Liver (tissue), 9 donors: ENCODE results near the gene TASOR2. TPM values are rescaled to one million over a fixed set of nuclear protein-coding genes. Genes with fewer than 3 reads are reported as not detected.

Experiments
- DNase-seq: peaks from one replicate; pipeline ENCODE4 v3.0.0-alpha.2; 2017; ENCODE audit warnings: low spot score
- H3K27ac ChIP-seq, 2 donors: one replicate each; pipeline ENCODE4 v1.7.0; 2013; ENCODE audit warnings: inconsistent platforms in 2 of 2, low read length in 2 of 2, control low read depth in 1 of 2, low read depth in 1 of 2, mild to moderate bottlenecking in 1 of 2
- H3K27me3 ChIP-seq, 4 donors: one replicate each; pipeline versions ENCODE4 v1.6.1 to v1.7.0; 2013; ENCODE audit warnings: low read length in 3 of 4, inconsistent platforms in 1 of 4, mild to moderate bottlenecking in 1 of 4, moderate library complexity in 1 of 4; ENCODE audit not compliant: control insufficient read depth in 4 of 4, insufficient read depth in 4 of 4
- H3K36me3 ChIP-seq, 4 donors: one replicate each; pipeline versions ENCODE4 v1.6.1 to v1.7.0; 2013; ENCODE audit warnings: low read length in 3 of 4, mild to moderate bottlenecking in 3 of 4, low read depth in 1 of 4, moderate library complexity in 1 of 4; ENCODE audit not compliant: control insufficient read depth in 4 of 4, insufficient read depth in 3 of 4
- H3K4me1 ChIP-seq, 4 donors: one replicate each; pipeline versions ENCODE4 v1.6.1 to v1.7.0; 2013; ENCODE audit warnings: low read length in 3 of 4, mild to moderate bottlenecking in 3 of 4, moderate library complexity in 1 of 4; ENCODE audit not compliant: control insufficient read depth in 4 of 4, insufficient read depth in 4 of 4
- H3K4me3 ChIP-seq, 3 donors: one replicate each; pipeline versions ENCODE4 v1.6.1 to v1.7.0; 2013; ENCODE audit warnings: low read length in 3 of 3, control low read depth in 1 of 3, low read depth in 1 of 3, mild to moderate bottlenecking in 1 of 3
- H3K9ac ChIP-seq, 2 donors: one replicate each; pipeline ENCODE4 v1.7.0; 2013; ENCODE audit warnings: low read length in 2 of 2, mild to moderate bottlenecking in 2 of 2, moderate library complexity in 2 of 2, control low read depth in 1 of 2, low read depth in 1 of 2
- H3K9me3 ChIP-seq, 4 donors: one replicate each; pipeline versions ENCODE4 v1.6.1 to v1.7.0; 2013; ENCODE audit warnings: low read length in 3 of 4; ENCODE audit not compliant: control insufficient read depth in 4 of 4
- FOXA1 ChIP-seq: IDR thresholded peaks from 2 replicates; pipeline ENCODE4 v1.6.1; 2016; ENCODE audit warnings: antibody characterized with exemption
- FOXA2 ChIP-seq: IDR thresholded peaks from 2 replicates; pipeline ENCODE4 v1.6.1; 2016; ENCODE audit warnings: antibody characterized with exemption
- GABPA ChIP-seq, 2 donors: IDR thresholded peaks in 1 of 2; conservative IDR thresholded peaks in 1 of 2; 2 replicates each; pipeline ENCODE4 v1.6.1; 2016; ENCODE audit warnings: antibody characterized with exemption in 2 of 2, mild to moderate bottlenecking in 1 of 2, moderate library complexity in 1 of 2
- HNF4A ChIP-seq, 2 donors: conservative IDR thresholded peaks; 2 replicates each; pipeline ENCODE4 v1.6.1; 2016; ENCODE audit warnings: antibody characterized with exemption in 2 of 2, mild to moderate bottlenecking in 2 of 2
- HNF4G ChIP-seq: IDR thresholded peaks from 2 replicates; pipeline ENCODE4 v1.6.1; 2016; ENCODE audit warnings: antibody characterized with exemption
- JUND ChIP-seq, 2 donors: IDR thresholded peaks; 2 replicates each; pipeline ENCODE4 v1.6.1; 2016; ENCODE audit warnings: antibody characterized with exemption in 2 of 2
- RAD21 ChIP-seq, 2 donors: IDR thresholded peaks; 2 replicates each; pipeline ENCODE4 v1.6.1; 2016; ENCODE audit warnings: antibody characterized with exemption in 2 of 2, mild to moderate bottlenecking in 2 of 2
- RXRA ChIP-seq, 2 donors: IDR thresholded peaks; 2 replicates each; pipeline ENCODE4 v1.6.1; 2017 to 2018; ENCODE audit warnings: antibody characterized with exemption in 2 of 2, mild to moderate bottlenecking in 1 of 2
- SP1 ChIP-seq: IDR thresholded peaks from 2 replicates; pipeline ENCODE4 v1.6.1; 2018; ENCODE audit warnings: antibody characterized with exemption, mild to moderate bottlenecking
- YY1 ChIP-seq: IDR thresholded peaks from 2 replicates; pipeline ENCODE4 v1.6.1; 2016; ENCODE audit warnings: antibody characterized with exemption, mild to moderate bottlenecking
- WGBS: extraction: QIAGEN DNeasy Blood & Tissue Kit; methylation state at CpG from one replicate; pipeline ENCODE4 v1.1.7; 2013; 5-methylcytosine and 5-hydroxymethylcytosine counted together
- polyA plus RNA-seq, 2 donors: library from polyadenylated mRNA; stranded (reverse) in 1 of 2; unstranded in 1 of 2; fragments of 200-250 nt in 1 of 2; fragments of >200 nt in 1 of 2; fragmentation: Nextera tagmentation in 1 of 2; extraction: Ambion mirVana in 1 of 2; gene quantifications; one replicate each; pipeline versions ENCODE4 v1.2.1 to v1.2.3, GENCODE V29; 2013 to 2015
- total RNA-seq, 2 donors: library from RNA; depleted of rRNA; stranded (reverse); fragments of >200 nt; gene quantifications; one replicate each; pipeline ENCODE4 v1.2.3, GENCODE V29; 2014
- TF ChIP-seq, protein P1 (sequence below): IDR thresholded peaks from 2 replicates; pipeline ENCODE4 v1.6.1; 2016; ENCODE audit warnings: antibody characterized with exemption, mild to moderate bottlenecking
- TF ChIP-seq, protein P2 (sequence below): IDR thresholded peaks from 2 replicates; pipeline ENCODE4 v1.6.1; 2016; ENCODE audit warnings: antibody characterized with exemption
- TF ChIP-seq, protein P3 (sequence below): fragments of 150-350 bp; IDR thresholded peaks from 2 replicates; pipeline ENCODE4 v1.5.1; 2017; ENCODE audit warnings: improper control_type of control experiment, low read depth, low read length; ENCODE audit not compliant: missing input control
- TF ChIP-seq, protein P4 (sequence below): IDR thresholded peaks from 2 replicates; pipeline ENCODE4 v1.6.1; 2016; ENCODE audit warnings: antibody characterized with exemption
- donor health status: healthy.
- donor health status: healthy.
- donor health status: healthy.
- donor health status: healthy.
- donor health status: healthy.

Gene TASOR2
- total and polyA plus RNA-seq, 4 donors = 7.6 to 40.3 (median 14.2) TPM

DNA sequence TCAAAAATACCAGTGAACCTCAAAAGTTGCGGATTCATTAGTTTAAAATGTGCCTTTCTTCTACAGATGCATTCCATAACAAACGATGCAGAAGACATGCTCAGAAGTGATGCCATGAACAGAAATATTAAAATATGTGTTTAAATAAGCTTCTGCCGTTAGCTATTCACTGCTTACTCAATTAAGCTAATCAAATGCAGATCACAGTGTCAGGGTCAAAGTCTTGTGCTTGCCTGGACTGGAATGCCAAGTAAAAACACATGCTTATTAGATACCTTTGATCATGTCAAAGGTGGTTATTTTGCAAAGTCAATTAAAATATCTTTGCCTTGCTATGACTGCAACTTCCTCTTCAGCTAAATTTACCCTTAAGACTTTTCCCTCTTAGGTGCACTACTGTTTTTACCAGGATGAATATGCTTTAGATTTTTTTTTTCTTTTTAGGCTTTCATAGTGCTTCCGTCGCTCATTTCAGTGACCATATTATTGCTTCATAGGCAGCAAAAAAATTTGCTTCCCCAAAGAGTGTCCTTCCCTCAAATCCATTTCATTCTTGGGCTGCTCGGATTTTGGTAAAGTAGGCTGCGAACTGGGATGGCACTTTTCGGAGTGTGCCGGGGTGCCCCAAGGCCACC lies 19.1 kb upstream of the TASOR2 start:
- DNase-seq = no peak
- Histone ChIP-seq H3K36me3 (no peaks in the 10 kb centered on the region), H3K27me3 (no peaks in the 10 kb centered on the region), H3K9me3 (no peaks in the 10 kb centered on the region), H3K9ac (peak overlapping the region in 1 of 2 donors; percentile 32), H3K27ac (peak overlapping the region; percentile 58 to 83), H3K4me1 (peaks cover 7 to 40% (median 27%) of the 10 kb centered on the region in 4 donors), H3K4me3 (peak overlapping the region; percentile 83 to 93 (median 87))
- peak; percentile 60 for TF ChIP-seq HNF4G
- TF ChIP-seq, protein P1, sequence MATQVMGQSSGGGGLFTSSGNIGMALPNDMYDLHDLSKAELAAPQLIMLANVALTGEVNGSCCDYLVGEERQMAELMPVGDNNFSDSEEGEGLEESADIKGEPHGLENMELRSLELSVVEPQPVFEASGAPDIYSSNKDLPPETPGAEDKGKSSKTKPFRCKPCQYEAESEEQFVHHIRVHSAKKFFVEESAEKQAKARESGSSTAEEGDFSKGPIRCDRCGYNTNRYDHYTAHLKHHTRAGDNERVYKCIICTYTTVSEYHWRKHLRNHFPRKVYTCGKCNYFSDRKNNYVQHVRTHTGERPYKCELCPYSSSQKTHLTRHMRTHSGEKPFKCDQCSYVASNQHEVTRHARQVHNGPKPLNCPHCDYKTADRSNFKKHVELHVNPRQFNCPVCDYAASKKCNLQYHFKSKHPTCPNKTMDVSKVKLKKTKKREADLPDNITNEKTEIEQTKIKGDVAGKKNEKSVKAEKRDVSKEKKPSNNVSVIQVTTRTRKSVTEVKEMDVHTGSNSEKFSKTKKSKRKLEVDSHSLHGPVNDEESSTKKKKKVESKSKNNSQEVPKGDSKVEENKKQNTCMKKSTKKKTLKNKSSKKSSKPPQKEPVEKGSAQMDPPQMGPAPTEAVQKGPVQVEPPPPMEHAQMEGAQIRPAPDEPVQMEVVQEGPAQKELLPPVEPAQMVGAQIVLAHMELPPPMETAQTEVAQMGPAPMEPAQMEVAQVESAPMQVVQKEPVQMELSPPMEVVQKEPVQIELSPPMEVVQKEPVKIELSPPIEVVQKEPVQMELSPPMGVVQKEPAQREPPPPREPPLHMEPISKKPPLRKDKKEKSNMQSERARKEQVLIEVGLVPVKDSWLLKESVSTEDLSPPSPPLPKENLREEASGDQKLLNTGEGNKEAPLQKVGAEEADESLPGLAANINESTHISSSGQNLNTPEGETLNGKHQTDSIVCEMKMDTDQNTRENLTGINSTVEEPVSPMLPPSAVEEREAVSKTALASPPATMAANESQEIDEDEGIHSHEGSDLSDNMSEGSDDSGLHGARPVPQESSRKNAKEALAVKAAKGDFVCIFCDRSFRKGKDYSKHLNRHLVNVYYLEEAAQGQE = no peak
- peak; percentile 52 for TF ChIP-seq SP1
- no peak for TF ChIP-seq FOXA1
- no peak for TF ChIP-seq GABPA (IDR thresholded peaks at IDR 0.05 in 1 of 2, conservative IDR thresholded peaks at IDR 0.05 in 1 of 2)
- TF ChIP-seq, protein P2, sequence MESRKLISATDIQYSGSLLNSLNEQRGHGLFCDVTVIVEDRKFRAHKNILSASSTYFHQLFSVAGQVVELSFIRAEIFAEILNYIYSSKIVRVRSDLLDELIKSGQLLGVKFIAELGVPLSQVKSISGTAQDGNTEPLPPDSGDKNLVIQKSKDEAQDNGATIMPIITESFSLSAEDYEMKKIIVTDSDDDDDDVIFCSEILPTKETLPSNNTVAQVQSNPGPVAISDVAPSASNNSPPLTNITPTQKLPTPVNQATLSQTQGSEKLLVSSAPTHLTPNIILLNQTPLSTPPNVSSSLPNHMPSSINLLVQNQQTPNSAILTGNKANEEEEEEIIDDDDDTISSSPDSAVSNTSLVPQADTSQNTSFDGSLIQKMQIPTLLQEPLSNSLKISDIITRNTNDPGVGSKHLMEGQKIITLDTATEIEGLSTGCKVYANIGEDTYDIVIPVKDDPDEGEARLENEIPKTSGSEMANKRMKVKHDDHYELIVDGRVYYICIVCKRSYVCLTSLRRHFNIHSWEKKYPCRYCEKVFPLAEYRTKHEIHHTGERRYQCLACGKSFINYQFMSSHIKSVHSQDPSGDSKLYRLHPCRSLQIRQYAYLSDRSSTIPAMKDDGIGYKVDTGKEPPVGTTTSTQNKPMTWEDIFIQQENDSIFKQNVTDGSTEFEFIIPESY = peak; percentile 52
- peak; percentile 80 to 93 for TF ChIP-seq HNF4A (conservative IDR thresholded peaks at IDR 0.05)
- TF ChIP-seq RAD21 (IDR thresholded peaks at IDR 0.05) = no peak
- TF ChIP-seq, protein P3, sequence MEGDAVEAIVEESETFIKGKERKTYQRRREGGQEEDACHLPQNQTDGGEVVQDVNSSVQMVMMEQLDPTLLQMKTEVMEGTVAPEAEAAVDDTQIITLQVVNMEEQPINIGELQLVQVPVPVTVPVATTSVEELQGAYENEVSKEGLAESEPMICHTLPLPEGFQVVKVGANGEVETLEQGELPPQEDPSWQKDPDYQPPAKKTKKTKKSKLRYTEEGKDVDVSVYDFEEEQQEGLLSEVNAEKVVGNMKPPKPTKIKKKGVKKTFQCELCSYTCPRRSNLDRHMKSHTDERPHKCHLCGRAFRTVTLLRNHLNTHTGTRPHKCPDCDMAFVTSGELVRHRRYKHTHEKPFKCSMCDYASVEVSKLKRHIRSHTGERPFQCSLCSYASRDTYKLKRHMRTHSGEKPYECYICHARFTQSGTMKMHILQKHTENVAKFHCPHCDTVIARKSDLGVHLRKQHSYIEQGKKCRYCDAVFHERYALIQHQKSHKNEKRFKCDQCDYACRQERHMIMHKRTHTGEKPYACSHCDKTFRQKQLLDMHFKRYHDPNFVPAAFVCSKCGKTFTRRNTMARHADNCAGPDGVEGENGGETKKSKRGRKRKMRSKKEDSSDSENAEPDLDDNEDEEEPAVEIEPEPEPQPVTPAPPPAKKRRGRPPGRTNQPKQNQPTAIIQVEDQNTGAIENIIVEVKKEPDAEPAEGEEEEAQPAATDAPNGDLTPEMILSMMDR = no peak
- TF ChIP-seq FOXA2 = no peak
- peak in 1 of 2 donors; percentile 65 for TF ChIP-seq JUND (IDR thresholded peaks at IDR 0.05)
- peak; percentile 13 to 73 for TF ChIP-seq RXRA (IDR thresholded peaks at IDR 0.05)
- peak; percentile 43 for TF ChIP-seq YY1
- TF ChIP-seq, protein P4, sequence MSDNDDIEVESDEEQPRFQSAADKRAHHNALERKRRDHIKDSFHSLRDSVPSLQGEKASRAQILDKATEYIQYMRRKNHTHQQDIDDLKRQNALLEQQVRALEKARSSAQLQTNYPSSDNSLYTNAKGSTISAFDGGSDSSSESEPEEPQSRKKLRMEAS = peak; percentile 79
- 16% methylated on average over 9 of the region's 9 CpGs for WGBS
